GM12872 (cell line): Measurements from ENCODE around the gene HEPN1.

Source experiments
- CTCF ChIP-seq: IDR thresholded peaks from 3 replicates; pipeline ENCODE4 v1.5.1; 2011; ENCODE audit warnings: low read depth, mild to moderate bottlenecking, low read length, moderate library complexity; ENCODE audit not compliant: insufficient read depth

The HEPN1 gene

GRCh38 chr11:124892146-124892545 lies 26.9 kb upstream of the HEPN1 start:
- TF ChIP-seq CTCF, result no peak

- no peak for TF ChIP-seq CTCF
Measured at GRCh38 chr11:124892750-124893454, 26.1 kb upstream of the HEPN1 start.

- TF ChIP-seq CTCF, result no peak
Measured at GRCh38 chr11:124893781-124894401, 25.2 kb upstream of the HEPN1 start.

GRCh38 chr11:124894606-124895430 lies 24.2 kb upstream of the HEPN1 start:
- TF ChIP-seq CTCF, result no peak

GRCh38 chr11:124895471-124895971 lies 23.5 kb upstream of the HEPN1 start:
- TF ChIP-seq CTCF, result no peak

- no peak for TF ChIP-seq CTCF
Measured at GRCh38 chr11:124896071-124896750, 22.8 kb upstream of the HEPN1 start.

- TF ChIP-seq CTCF, result no peak
Measured at GRCh38 chr11:124896821-124897391, 22.1 kb upstream of the HEPN1 start.
